GM13976 (cell line): ENCODE data around the gene ATP8B4.

Experiments used
- DNase-seq: peaks from one replicate; pipeline ENCODE4 v3.0.0; 2012; ENCODE audit warnings: low spot score
- in situ Hi-C: fragments of 300-500 bp; cut with MboI; formaldehyde crosslinking; loops from one replicate; pipeline ENCODE4 v1.12.0; 2022; ENCODE audit warnings: low sequenced_read_pairs, mixed read lengths, inconsistent platforms; ENCODE audit not compliant: unreplicated experiment
- TF ChIP-seq, protein P1 (sequence below): IDR thresholded peaks from 2 replicates; pipeline ENCODE4 v1.5.1; 2012; ENCODE audit warnings: borderline replicate concordance, mild to moderate bottlenecking; ENCODE audit not compliant: insufficient read depth; ENCODE audit errors: extremely low read depth, missing control alignments, control extremely low read depth

The ATP8B4 gene

DNA sequence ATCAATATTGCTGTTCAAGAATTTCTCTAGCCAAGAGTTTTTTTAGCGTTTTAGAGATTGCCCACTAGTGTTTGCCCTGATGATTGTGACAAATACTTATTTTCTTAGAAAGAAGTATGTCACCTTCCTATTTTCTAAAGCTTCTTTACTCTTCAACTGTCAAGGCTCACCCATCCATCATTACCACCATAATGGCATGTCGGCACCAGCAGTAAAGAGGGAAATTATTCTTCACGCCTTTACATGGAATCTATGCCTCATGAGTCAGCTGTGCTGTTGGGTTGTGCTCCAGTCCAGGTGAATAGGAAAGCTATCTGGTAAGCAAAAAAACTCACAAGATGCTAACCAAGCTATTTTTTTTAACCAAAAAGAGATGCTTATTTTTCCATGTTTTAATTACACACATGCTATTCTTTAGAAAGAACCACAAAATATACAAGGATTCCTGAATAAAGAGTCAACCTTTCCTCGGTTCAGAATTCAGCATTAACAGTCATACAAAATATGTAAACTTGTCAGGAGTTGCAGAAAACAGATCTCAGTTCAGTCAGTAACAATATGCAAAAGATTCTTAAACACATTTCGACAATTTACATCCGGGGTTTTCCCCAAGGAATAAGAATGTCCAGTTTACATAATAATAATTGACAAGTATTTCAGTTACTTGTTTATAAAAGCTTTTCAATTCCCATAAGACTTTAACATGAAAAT is 128.0 kb downstream of the ATP8B4 start:
- TF ChIP-seq, protein P1, sequence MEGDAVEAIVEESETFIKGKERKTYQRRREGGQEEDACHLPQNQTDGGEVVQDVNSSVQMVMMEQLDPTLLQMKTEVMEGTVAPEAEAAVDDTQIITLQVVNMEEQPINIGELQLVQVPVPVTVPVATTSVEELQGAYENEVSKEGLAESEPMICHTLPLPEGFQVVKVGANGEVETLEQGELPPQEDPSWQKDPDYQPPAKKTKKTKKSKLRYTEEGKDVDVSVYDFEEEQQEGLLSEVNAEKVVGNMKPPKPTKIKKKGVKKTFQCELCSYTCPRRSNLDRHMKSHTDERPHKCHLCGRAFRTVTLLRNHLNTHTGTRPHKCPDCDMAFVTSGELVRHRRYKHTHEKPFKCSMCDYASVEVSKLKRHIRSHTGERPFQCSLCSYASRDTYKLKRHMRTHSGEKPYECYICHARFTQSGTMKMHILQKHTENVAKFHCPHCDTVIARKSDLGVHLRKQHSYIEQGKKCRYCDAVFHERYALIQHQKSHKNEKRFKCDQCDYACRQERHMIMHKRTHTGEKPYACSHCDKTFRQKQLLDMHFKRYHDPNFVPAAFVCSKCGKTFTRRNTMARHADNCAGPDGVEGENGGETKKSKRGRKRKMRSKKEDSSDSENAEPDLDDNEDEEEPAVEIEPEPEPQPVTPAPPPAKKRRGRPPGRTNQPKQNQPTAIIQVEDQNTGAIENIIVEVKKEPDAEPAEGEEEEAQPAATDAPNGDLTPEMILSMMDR, result no peak
- in situ Hi-C loops, result no loop called here
- no peak for DNase-seq

DNA sequence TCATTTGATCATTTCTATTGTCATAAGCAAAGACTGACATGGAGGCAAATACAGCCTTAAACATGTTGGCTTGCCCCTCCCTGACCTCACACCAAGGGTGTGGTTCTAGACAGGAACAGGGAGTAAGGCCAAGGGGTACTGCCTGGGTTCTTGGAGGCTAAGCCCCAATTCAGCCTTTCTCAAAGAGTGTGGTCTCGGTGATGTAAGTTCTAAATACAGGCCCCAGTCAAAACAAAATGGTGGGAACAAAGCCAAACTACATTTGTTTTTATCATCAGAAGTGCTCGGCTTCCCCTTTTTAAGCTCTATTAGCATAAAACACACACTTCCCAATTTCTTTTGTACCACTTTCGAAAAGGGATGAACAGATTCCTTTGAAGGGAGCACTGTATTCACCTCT is 129.5 kb downstream of the ATP8B4 start:
- in situ Hi-C loops, result no loop called here
- no peak for DNase-seq
- TF ChIP-seq, protein P1, result no peak

DNA sequence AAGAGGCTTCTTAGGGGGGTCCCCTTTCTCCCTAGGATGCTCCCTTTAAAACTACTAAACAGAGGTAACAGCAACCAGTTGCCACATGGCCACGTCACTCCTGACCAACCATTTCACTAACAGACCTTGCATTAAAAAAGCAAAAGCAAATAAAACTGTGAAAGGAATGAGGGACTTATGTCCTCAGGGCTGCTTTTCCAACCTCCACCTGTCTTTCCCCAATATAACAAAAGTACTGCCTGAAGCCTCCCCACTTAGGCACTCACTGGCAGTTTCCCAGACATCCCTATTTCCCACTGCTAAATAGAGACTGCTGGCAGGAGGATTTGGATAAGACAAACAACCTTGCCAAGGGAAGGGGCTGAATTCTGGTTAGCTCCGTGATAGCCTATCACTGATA is 130.3 kb downstream of the ATP8B4 start:
- DNase-seq, result no peak
- TF ChIP-seq, protein P1, result no peak
- in situ Hi-C loops, result no loop called here

DNA sequence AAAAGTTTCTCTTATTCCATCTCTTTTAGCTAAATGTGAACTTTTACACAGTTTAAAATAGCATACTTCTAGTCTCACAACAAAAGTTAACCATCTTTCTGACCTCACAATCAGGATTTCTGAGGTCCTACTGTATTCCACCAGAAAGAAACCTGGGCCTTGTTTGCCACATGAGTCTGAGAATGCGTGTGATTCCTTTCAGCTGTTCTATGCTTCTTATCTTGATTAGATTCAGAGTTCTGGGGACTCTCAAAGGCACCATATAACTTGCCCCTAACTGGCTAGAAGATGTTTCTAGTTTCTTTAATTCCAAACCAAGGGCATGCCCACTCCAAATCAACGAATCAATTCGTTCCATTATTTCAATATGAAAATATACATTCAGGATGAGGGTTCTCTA is 131.1 kb downstream of the ATP8B4 start:
- TF ChIP-seq, protein P1, result no peak
- no peak for DNase-seq
- in situ Hi-C loops, result no loop called here

DNA sequence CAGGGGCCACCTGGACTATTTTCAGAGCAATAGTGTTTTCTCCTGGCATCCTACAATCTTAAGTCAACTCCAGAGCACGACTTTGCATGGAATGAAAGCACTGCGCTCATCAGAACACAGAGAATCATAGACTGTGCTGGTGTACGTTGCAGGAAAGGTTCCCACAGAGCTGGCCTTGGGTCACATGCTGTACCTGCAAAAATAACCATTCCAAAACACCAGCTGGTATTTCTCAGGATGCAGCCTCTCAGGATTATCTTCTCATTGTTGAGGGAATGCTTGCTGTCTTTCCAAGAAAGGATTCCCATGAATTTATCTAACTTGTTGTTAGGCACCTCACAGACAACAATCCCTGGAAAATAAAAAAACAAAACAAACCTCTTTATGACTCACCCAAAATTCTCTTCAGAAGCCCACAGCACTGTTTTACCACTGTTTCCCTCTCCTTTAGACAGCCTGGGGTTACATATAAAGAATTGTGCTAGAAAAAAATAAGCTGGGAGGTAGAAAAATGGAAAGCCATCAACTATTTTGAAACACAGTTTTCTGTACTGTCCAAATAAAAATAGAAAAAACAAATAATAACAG is 131.7 kb downstream of the ATP8B4 start:
- in situ Hi-C loops, result no loop called here
- DNase-seq, result no peak
- TF ChIP-seq, protein P1, result no peak

DNA sequence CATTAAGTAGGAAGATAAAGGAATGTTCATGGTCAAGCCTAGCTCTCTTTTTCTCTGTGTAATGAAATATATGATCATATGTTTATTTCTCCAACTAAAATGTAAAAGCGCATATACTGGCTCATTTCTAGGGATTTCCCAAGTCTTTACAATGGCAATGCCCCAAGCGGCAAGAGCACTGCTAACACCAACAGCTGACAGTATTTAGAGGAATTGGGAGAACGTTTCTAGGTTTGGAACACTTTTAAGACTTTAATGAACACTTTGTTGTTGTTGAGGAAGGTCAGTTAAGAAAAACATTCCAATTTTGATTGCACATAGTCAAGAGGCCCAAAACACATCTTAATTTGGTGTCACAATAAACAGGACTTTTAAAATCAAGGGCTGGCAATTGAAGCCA is 132.7 kb downstream of the ATP8B4 start:
- no peak for DNase-seq
- TF ChIP-seq, protein P1, result no peak
- in situ Hi-C loops, result no loop called here
